Measurements from ENCODE around the gene NOP53. TPM values are rescaled to one million over a fixed set of nuclear protein-coding genes. Genes with fewer than 3 reads are reported as not detected.
"Not testable (repeated sequence)": the region's sequence is repeated elsewhere in the genome, so short reads cannot be mapped to it uniquely, and the experiment has no call there.

NOP53 gene
- total RNA-seq, 4 donors from 2014 or later: 350 to 500 (median 454) TPM

- no peak for DNase-seq (ENCODE audit: extremely low spot score)
- intact Hi-C loops (cut with DNase I): loop anchor here (1.0 kb wide), 1 partner anchor 22 kb away; no protein-coding TSS in a partner anchor
- Histone ChIP-seq H3K4me3 (no peak overlapping the region), H3K27ac (replicated peaks in 1 of 4) (no peak overlapping the region), H3K9me3 (no peaks in the 10 kb centered on the region), H3K4me1 (peaks cover 7 to 10% (median 9%) of the 10 kb centered on the region in 4 donors), H3K27me3 (no peaks in the 10 kb centered on the region), H3K36me3 (no peaks in the 10 kb centered on the region)
- WGBS: 78% methylated on average over 4 of the region's 7 CpGs
- TF ChIP-seq POLR2A (IDR thresholded peaks at IDR 0.05; ENCODE audit: low read depth) (no peak), POLR2AphosphoS5 (IDR thresholded peaks at IDR 0.05) (no peak), CTCF (IDR thresholded peaks at IDR 0.05) (no peak), EP300 (IDR thresholded peaks at IDR 0.05) (no peak)
Measured at GRCh38 chr19:47766359-47766620, 20.9 kb downstream of the NOP53 start.

- H3K27ac ChIP-seq (replicated peaks in 1 of 4): no peak overlapping the region
- intact Hi-C loops (cut with DNase I): loop anchor here (1.0 kb wide), 1 partner anchor 22 kb away; no protein-coding TSS in a partner anchor
Measured at GRCh38 chr19:47766670-47767069, 21.3 kb downstream of the NOP53 start.

GRCh38 chr19:47767349-47767748, 22.0 kb downstream of the NOP53 start:
- no peak for DNase-seq (ENCODE audit: extremely low spot score)
- no peaks in the 10 kb centered on the region for H3K9me3 ChIP-seq
- WGBS: 91% methylated on average over 2 of the region's 2 CpGs
- no peak overlapping the region for H3K4me3 ChIP-seq
- TF ChIP-seq POLR2A (IDR thresholded peaks at IDR 0.05; ENCODE audit: low read depth): no peak
- TF ChIP-seq CTCF (IDR thresholded peaks at IDR 0.05): no peak
- no peak for TF ChIP-seq POLR2AphosphoS5 (IDR thresholded peaks at IDR 0.05)
- no peak for TF ChIP-seq EP300 (IDR thresholded peaks at IDR 0.05)
- H3K36me3 ChIP-seq: no peaks in the 10 kb centered on the region
- H3K4me1 ChIP-seq: peaks cover 7 to 10% (median 9%) of the 10 kb centered on the region in 4 donors
- H3K27ac ChIP-seq (replicated peaks in 1 of 4): no peak overlapping the region
- H3K27me3 ChIP-seq: no peaks in the 10 kb centered on the region
- intact Hi-C loops (cut with DNase I): no loop called here

More at GRCh38 chr19:47766670-47767069, 21.3 kb downstream of the NOP53 start:
- H3K4me3 ChIP-seq: no peak overlapping the region
- peaks cover 7 to 10% (median 9%) of the 10 kb centered on the region in 4 donors for H3K4me1 ChIP-seq
- WGBS: 79% methylated on average over 7 of the region's 7 CpGs
- H3K9me3 ChIP-seq: no peaks in the 10 kb centered on the region
- no peaks in the 10 kb centered on the region for H3K36me3 ChIP-seq
- no peaks in the 10 kb centered on the region for H3K27me3 ChIP-seq
- no peak for DNase-seq (ENCODE audit: extremely low spot score)
- TF ChIP-seq POLR2A (IDR thresholded peaks at IDR 0.05; ENCODE audit: low read depth) (no peak), POLR2AphosphoS5 (IDR thresholded peaks at IDR 0.05) (no peak), EP300 (IDR thresholded peaks at IDR 0.05) (no peak), CTCF (IDR thresholded peaks at IDR 0.05) (no peak)

- no peak overlapping the region for H3K4me3 ChIP-seq
- no peaks in the 10 kb centered on the region for H3K27me3 ChIP-seq
- intact Hi-C loops (cut with DNase I): no loop called here
- H3K36me3 ChIP-seq: no peaks in the 10 kb centered on the region
- 76% methylated on average over 2 of the region's 2 CpGs for WGBS
- no peak for DNase-seq (ENCODE audit: extremely low spot score)
- no peaks in the 10 kb centered on the region for H3K9me3 ChIP-seq
- H3K4me1 ChIP-seq: peaks cover 3 to 10% (median 9%) of the 10 kb centered on the region in 4 donors
- TF ChIP-seq EP300 (IDR thresholded peaks at IDR 0.05): no peak
- no peak for TF ChIP-seq POLR2AphosphoS5 (IDR thresholded peaks at IDR 0.05)
- no peak for TF ChIP-seq CTCF (IDR thresholded peaks at IDR 0.05)
- no peak for TF ChIP-seq POLR2A (IDR thresholded peaks at IDR 0.05; ENCODE audit: low read depth)
- no peak overlapping the region for H3K27ac ChIP-seq (replicated peaks in 1 of 4)
Measured at GRCh38 chr19:47768604-47769003, 23.3 kb downstream of the NOP53 start.

GRCh38 chr19:47769534-47769933, 24.2 kb downstream of the NOP53 start:
- no peak for DNase-seq (ENCODE audit: extremely low spot score)
- intact Hi-C loops (cut with DNase I): no loop called here
- Histone ChIP-seq H3K36me3 (no peaks in the 10 kb centered on the region), H3K9me3 (no peaks in the 10 kb centered on the region), H3K27ac (replicated peaks in 1 of 4) (no peak overlapping the region), H3K4me3 (no peak overlapping the region), H3K27me3 (no peaks in the 10 kb centered on the region), H3K4me1 (peaks cover 3 to 10% (median 9%) of the 10 kb centered on the region in 4 donors)
- WGBS: 88% methylated on average over 3 of the region's 3 CpGs
- TF ChIP-seq POLR2AphosphoS5 (IDR thresholded peaks at IDR 0.05) (no peak), POLR2A (IDR thresholded peaks at IDR 0.05; ENCODE audit: low read depth) (no peak), EP300 (IDR thresholded peaks at IDR 0.05) (no peak), CTCF (IDR thresholded peaks at IDR 0.05) (no peak)

- H3K36me3 ChIP-seq; H3K27me3 ChIP-seq; H3K4me1 ChIP-seq; DNase-seq (ENCODE audit: extremely low spot score); H3K9me3 ChIP-seq; H3K4me3 ChIP-seq; H3K27ac ChIP-seq (replicated peaks in 1 of 4); intact Hi-C loops (cut with DNase I): not testable (repeated sequence)
- 92% methylated on average over 6 of the region's 6 CpGs for WGBS
Measured at GRCh38 chr19:47771291-47771690, 25.9 kb downstream of the NOP53 start.
